Activated naive CD4-positive, alpha-beta T cell treated with anti-CD3 and anti-CD28 coated beads, Interleukin-2, amount 50 U/mL, for 24 hours (primary cell): ENCODE measurements around the gene UVRAG.

Experiments
- H3K27ac Mint-ChIP-seq: one replicate; pipeline ENCODE4 v1.8.0; 2021; ENCODE audit warnings: mild to moderate bottlenecking, mixed read lengths
- H3K27me3 Mint-ChIP-seq: one replicate; pipeline ENCODE4 v1.8.0; 2021; ENCODE audit warnings: mixed read lengths
- H3K36me3 Mint-ChIP-seq: one replicate; pipeline ENCODE4 v1.8.0; 2021; ENCODE audit warnings: mixed read lengths
- H3K4me1 Mint-ChIP-seq: one replicate; pipeline ENCODE4 v1.8.0; 2021; ENCODE audit warnings: mixed read lengths
- H3K4me3 Mint-ChIP-seq: one replicate; pipeline ENCODE4 v1.8.0; 2021; ENCODE audit warnings: mild to moderate bottlenecking, mixed read lengths
- H3K9me3 Mint-ChIP-seq: one replicate; pipeline ENCODE4 v1.8.0; 2021; ENCODE audit warnings: mixed read lengths

The UVRAG gene

DNA sequence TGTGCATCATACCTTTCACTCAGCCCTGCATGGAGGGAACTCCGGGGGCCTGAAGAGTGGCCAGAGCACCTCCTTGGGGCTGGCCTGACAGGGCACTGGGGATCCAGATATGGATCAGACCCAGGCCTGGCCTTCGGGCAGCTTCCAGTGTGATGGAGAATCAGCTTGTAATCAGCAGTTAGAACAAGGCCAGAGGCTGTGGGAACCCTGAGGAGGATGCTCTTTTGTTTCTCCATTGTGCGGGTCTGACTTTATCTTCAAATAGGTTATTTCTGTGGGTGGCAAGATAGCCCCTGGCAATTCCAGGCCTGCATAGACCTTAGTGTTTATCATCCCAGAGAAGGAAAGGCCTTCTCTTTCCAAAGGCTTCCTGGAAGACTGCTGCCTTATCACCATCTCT is 34.1 kb upstream of the UVRAG start:
- Mint-ChIP-seq H3K27me3 (no peaks in the 10 kb centered on the region), H3K4me3 (no peak overlapping the region), H3K9me3 (no peaks in the 10 kb centered on the region), H3K4me1 (no peaks in the 10 kb centered on the region), H3K36me3 (no peaks in the 10 kb centered on the region), H3K27ac (no peak overlapping the region)

DNA sequence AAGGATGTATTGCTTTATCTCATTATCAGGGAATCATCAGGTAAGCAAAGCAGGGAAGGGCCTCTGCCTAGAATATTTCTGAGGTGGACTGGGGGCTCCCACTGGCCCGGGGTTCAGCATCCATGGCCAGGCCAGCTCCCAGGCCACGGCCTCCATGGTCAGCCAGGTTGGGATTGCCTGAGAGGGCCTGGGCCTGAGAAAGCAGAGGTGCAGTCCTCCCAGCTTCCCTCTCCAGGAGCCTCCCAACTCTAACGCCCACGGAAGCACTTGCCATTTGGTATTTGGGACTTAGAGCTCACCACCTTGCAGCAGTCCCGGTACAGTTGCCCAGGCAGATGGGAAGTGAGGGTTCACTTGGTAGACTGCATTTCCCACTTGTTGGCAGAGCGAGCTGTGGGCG is 33.7 kb upstream of the UVRAG start:
- no peak overlapping the region for H3K27ac Mint-ChIP-seq
- H3K36me3 Mint-ChIP-seq, result no peaks in the 10 kb centered on the region
- no peaks in the 10 kb centered on the region for H3K9me3 Mint-ChIP-seq

DNA sequence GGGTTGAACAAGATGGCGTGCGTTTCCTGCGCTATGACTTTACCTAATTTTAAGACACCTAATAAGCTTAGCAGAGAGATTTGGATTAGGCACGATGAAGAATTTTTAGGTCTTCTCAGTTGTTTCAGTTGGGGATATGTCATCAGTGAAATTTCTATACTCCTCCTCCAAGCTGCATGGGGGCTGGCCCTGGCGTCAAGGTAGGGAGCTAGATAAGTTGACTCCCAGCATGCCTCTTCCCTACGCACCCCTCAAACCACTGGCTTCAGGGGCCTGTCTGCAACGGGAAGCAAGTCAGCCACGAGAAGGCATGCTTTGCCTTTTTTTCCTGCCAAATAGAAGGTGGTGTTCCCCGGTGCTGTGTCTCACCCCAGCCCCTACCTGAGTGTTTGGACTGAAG is 33.2 kb upstream of the UVRAG start:
- Mint-ChIP-seq H3K27ac (no peak overlapping the region), H3K36me3 (no peaks in the 10 kb centered on the region), H3K4me3 (no peak overlapping the region), H3K27me3 (no peaks in the 10 kb centered on the region), H3K4me1 (no peaks in the 10 kb centered on the region), H3K9me3 (no peaks in the 10 kb centered on the region)

More for the DNA sequence above, 33.7 kb upstream of the UVRAG start:
- Mint-ChIP-seq H3K4me1 (no peaks in the 10 kb centered on the region), H3K4me3 (no peak overlapping the region), H3K27me3 (no peaks in the 10 kb centered on the region)

DNA sequence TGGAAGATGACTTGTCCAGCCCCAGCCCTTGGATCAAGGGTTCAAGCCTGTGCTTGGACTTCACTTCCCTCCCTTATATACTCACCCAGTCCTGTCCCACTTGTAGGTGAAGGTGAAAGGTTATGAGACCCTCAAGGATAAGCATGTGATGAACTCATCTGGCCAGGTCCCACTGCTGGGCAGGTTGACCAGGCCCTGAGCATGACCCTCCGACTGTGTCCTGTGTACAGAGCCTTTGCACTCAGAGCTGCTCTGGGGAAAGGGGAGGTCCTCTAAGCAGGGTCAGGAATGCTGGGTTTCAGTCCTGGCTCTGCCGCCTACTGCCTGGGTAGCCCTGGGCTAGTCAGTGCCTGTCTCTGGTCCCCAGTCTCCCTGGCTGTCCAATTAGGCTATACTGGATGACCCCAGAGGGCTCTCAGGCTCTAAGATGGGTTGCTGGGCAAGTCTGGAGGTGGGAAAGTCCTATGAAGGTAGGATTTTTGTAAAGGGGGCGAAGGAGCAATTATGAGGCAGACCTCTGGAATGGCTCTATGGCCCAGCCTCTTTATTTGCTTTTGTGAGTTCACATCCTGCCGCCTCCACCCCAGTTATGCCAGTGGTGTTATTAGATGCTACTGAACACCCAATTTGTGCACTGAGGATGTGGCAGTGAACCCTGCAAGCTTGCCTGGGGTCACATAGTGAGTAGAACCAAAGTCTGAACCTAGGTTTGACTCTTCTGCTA is 32.3 kb upstream of the UVRAG start:
- no peaks in the 10 kb centered on the region for H3K36me3 Mint-ChIP-seq
- no peak overlapping the region for H3K4me3 Mint-ChIP-seq
- H3K9me3 Mint-ChIP-seq, result no peaks in the 10 kb centered on the region
- no peak overlapping the region for H3K27ac Mint-ChIP-seq
- no peaks in the 10 kb centered on the region for H3K27me3 Mint-ChIP-seq
- no peaks in the 10 kb centered on the region for H3K4me1 Mint-ChIP-seq

DNA sequence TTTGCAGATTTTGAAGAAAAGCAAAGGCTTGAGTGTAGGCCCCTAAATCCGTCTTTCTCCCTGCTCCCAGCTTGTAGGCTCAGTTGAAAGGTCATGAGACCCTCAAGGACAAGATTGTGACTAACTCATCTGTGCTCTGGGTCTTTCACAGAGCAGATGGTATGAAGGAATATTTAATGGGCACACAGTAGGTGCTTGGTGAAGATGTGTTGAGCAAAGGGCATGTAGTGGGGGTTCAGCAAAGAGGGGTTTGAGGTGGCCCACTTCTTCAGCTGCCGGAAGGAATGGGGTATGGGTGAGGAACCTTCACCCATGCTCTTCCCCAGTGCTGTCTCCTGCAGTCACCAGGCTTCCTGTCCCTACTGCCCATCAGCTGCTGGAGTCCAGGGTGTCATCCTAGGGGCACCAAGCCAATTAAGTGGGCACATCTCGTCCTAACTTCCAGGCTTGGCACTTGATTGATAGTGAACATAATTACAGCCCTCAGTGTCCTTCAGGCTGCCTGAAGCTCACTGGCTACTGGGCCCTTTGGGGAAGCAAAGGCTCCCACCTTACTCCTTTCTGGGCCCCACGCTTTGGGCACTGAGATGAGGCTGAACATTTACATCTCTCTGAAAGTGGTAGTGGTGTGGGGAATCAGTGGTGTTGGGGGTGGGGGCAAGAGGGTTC is 31.5 kb upstream of the UVRAG start:
- Mint-ChIP-seq H3K4me3 (no peak overlapping the region), H3K27ac (no peak overlapping the region), H3K27me3 (no peaks in the 10 kb centered on the region), H3K36me3 (no peaks in the 10 kb centered on the region), H3K9me3 (no peaks in the 10 kb centered on the region), H3K4me1 (no peaks in the 10 kb centered on the region)

DNA sequence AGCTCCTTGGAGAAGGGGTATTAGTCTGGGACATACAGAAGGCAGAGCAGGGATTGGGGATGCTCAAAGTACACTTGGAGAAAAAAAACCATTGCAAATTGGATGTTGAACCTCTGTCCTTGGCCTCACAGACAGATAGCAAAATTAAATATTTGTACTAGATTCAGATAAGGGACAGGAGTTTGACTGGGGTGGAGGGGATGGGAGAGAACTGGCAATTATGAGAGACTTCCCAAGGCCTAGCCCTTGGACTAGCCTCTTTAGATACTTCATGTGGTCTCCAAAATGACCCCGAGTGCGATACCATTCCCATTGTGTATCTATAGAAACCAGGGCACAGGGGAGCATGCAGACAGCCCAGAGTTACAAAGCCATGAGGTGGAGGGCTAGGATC is 30.9 kb upstream of the UVRAG start:
- no peaks in the 10 kb centered on the region for H3K36me3 Mint-ChIP-seq
- no peak overlapping the region for H3K4me3 Mint-ChIP-seq
- no peaks in the 10 kb centered on the region for H3K4me1 Mint-ChIP-seq
- no peaks in the 10 kb centered on the region for H3K27me3 Mint-ChIP-seq
- H3K9me3 Mint-ChIP-seq, result no peaks in the 10 kb centered on the region
- H3K27ac Mint-ChIP-seq, result no peak overlapping the region

DNA sequence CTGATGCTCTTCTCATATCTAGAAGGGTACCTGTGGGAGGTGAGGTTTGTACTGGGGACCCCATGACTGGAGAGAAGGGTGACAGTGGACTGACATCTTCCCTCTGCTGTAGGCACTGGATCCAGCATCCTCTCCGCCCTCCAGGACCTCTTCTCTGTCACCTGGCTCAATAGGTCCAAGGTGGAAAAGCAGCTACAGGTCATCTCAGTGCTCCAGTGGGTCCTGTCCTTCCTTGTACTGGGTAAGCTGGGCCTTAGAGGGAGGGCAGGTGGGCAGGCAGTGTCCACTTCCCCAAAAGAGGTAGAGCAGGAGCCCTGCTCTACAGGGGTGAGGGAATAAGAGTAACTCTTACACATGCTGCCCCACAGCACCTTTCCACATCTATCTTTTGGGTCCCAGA is 30.5 kb upstream of the UVRAG start:
- Mint-ChIP-seq H3K27ac (no peak overlapping the region), H3K4me1 (no peaks in the 10 kb centered on the region), H3K36me3 (no peaks in the 10 kb centered on the region), H3K27me3 (no peaks in the 10 kb centered on the region), H3K4me3 (no peak overlapping the region), H3K9me3 (no peaks in the 10 kb centered on the region)

DNA sequence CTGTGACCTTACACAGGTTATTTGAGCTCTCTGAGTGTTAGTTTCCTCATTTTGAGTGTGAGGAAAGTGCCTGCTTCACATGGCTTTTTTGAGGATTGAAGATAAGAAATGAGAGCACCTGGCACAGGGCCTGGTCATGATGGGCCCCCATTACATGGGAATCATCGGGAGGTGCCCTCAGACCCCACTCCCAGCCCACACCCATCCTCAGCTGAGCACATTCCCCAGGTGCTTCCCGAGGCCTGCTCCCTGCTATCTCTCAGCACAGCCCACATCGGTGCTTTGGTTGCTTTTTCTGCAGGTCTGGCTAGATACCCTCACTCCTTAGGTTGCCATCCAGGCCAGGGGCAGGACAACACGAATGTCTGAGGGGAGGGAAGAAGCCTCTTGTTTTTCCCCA is 29.8 kb upstream of the UVRAG start:
- Mint-ChIP-seq H3K27ac (no peak overlapping the region), H3K9me3 (no peaks in the 10 kb centered on the region), H3K27me3 (no peaks in the 10 kb centered on the region), H3K4me3 (no peak overlapping the region), H3K36me3 (no peaks in the 10 kb centered on the region), H3K4me1 (no peaks in the 10 kb centered on the region)

DNA sequence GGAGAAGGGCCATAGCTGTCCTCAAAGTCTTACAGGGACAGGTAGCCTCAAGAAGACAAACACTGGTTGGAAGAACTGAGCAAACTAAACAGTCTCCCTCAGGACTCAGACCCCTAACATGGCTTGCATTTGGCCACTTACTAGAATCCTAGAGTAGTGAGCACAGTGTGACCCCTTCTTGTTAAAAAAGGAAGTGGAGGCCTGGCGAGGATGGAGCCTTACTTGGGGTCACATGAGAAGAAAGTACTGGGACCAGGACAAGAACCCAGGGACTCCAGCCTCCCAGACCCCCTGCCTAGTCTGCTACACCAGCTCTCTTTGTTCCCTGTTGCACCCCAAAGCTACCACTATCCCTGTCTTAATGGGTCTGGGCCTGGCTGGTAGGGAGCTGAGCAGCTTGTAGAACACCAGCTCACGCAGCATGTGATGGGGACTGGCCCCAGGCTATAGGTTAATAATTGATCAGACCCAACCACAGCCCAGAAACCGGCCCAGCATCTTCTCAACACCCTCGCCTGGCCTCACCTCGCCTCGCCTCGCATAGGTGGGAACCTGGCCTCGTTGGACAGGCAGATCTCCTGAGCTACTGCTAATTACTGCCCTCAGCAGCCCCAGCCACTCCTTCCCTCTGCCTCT is 28.8 kb upstream of the UVRAG start:
- no peaks in the 10 kb centered on the region for H3K36me3 Mint-ChIP-seq
- no peaks in the 10 kb centered on the region for H3K9me3 Mint-ChIP-seq
- H3K27ac Mint-ChIP-seq, result no peak overlapping the region
- H3K4me1 Mint-ChIP-seq, result no peaks in the 10 kb centered on the region
- H3K27me3 Mint-ChIP-seq, result no peaks in the 10 kb centered on the region
- no peak overlapping the region for H3K4me3 Mint-ChIP-seq

DNA sequence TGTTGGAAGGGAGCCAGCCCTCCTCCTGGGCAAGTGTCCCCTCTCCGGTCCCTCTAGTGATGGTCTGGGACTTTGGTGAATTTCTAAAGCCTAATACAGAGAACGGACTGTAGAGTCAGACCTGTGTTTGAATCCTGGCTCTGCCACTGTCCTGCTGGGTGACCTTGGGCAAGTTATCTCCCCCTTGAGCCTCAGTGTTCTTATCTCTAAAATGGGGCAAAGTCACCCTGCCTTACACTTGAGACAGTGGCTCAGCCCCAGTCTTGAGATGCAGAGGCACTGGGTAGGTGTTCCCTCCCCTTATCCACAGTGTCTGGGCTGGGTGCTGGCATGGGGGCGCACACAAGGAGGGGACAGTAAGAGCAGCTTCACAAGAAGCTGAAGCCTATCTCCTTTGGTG is 25.5 kb upstream of the UVRAG start:
- Mint-ChIP-seq H3K4me3 (no peak overlapping the region), H3K36me3 (no peaks in the 10 kb centered on the region), H3K27ac (no peak overlapping the region), H3K9me3 (no peaks in the 10 kb centered on the region), H3K4me1 (no peaks in the 10 kb centered on the region), H3K27me3 (no peaks in the 10 kb centered on the region)

DNA sequence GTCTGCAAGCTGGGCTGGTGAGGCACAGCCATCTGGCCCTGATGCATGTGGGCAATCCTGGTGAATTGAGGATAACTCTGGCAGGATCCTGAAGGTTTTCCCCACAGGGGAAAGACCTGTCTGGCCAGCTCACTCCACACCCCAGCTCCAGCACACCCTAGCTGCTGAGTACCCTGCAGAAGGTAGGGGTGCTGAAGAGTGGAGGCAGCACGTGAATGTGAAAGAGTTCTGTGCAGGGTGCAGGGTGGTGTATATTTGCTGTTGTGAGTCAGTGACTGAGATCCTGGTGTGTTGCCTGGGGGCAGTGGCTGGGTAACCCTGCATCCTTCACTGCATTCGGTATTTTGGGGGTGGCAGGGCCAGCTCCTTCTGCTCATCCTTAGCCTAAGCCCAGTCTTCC is 24.0 kb upstream of the UVRAG start:
- Mint-ChIP-seq H3K27ac (no peak overlapping the region), H3K4me1 (no peaks in the 10 kb centered on the region), H3K9me3 (no peaks in the 10 kb centered on the region), H3K36me3 (no peaks in the 10 kb centered on the region), H3K27me3 (no peaks in the 10 kb centered on the region), H3K4me3 (no peak overlapping the region)

DNA sequence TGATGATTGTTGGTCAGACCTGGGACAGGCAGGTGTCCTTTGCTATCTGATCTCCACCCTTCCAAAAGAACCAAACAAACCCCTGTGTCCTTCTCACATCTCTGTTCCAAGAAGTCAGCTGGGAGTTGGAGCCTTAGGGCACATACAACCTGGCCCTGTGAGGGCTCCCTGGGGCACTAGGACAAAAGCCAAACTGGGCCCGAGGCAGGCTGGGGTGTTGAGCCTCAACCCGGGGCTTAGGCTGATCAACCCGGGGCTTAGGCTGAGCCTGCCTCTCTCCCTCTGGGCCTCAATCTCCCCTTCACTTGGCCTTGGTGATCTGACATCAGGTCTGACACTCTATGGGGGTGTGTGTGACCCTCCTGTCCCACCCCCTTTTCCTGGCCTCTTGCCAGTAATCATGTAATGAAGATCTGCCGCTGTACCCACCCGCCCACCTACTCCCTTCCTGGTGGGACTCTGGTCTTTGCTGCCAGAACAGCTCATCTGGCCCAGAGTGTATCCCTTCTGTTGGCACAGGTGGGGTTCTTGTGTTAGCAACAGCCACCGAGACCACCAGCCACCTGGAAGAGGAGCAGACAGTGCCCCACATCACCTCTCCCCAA is 22.8 kb upstream of the UVRAG start:
- Mint-ChIP-seq H3K4me3 (no peak overlapping the region), H3K27ac (no peak overlapping the region), H3K4me1 (no peaks in the 10 kb centered on the region), H3K9me3 (no peaks in the 10 kb centered on the region), H3K27me3 (no peaks in the 10 kb centered on the region), H3K36me3 (no peaks in the 10 kb centered on the region)

DNA sequence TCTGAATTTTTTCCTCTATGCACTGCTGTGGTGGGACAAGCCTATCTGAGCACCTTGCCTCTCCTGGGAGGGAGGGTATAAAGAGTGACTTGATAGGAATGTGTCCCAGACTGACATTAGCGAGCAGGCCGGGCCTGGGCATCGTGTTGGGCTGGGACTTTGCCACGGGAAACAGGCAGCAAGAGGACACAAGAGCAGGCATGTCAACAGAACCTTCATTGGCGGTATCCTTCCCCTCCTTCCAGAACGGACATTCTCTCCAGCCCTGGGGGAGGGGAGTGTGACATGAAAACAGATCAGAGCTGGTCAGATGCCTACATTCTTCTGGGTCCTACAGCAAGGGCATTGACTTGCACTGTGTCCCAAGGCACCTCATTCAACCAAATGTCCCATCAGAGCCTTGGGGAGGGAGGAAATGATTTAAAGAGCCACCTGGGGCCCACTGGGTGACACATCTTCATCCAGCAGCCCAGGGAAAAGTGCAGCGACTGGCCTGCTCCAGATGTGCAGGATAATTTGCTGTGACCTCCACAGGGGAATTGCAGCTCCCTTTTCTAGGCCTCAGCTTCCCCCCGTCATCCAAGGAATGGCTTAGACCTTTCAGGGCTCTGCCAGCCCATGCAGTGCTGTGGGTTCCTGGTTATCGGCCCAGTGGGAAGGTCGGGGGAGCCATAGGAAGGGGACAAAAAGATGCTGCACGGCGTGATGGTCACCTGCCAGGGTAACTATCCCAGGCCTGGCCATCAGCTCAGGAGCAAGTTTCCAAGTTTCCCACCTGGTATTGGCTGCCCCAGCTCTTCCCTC is 21.8 kb upstream of the UVRAG start:
- Mint-ChIP-seq H3K4me1 (no peaks in the 10 kb centered on the region), H3K27ac (no peak overlapping the region), H3K36me3 (no peaks in the 10 kb centered on the region), H3K9me3 (no peaks in the 10 kb centered on the region), H3K4me3 (no peak overlapping the region), H3K27me3 (no peaks in the 10 kb centered on the region)

DNA sequence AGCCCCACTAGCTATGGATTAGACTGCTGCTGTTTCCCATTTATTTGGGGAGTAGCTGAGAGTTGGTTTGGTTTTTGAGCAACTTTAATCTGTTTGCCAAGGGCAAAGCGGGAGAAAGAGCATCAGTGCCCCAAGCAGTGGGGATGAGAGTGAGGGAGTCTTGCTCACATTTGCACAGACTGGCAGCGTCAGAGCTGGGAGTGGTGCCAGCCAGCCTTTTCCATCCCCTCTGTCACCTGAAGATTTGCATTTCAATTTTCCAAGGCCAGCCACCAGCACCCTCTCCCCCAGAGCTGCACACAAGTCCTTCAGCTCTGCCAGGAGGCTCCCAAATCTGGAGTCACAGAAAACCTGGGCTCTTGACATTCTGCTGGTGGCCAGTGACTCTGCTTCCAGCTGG is 21.0 kb upstream of the UVRAG start:
- H3K4me3 Mint-ChIP-seq, result no peak overlapping the region
- no peaks in the 10 kb centered on the region for H3K36me3 Mint-ChIP-seq
- no peaks in the 10 kb centered on the region for H3K27me3 Mint-ChIP-seq
- H3K9me3 Mint-ChIP-seq, result no peaks in the 10 kb centered on the region
- no peaks in the 10 kb centered on the region for H3K4me1 Mint-ChIP-seq
- H3K27ac Mint-ChIP-seq, result no peak overlapping the region

DNA sequence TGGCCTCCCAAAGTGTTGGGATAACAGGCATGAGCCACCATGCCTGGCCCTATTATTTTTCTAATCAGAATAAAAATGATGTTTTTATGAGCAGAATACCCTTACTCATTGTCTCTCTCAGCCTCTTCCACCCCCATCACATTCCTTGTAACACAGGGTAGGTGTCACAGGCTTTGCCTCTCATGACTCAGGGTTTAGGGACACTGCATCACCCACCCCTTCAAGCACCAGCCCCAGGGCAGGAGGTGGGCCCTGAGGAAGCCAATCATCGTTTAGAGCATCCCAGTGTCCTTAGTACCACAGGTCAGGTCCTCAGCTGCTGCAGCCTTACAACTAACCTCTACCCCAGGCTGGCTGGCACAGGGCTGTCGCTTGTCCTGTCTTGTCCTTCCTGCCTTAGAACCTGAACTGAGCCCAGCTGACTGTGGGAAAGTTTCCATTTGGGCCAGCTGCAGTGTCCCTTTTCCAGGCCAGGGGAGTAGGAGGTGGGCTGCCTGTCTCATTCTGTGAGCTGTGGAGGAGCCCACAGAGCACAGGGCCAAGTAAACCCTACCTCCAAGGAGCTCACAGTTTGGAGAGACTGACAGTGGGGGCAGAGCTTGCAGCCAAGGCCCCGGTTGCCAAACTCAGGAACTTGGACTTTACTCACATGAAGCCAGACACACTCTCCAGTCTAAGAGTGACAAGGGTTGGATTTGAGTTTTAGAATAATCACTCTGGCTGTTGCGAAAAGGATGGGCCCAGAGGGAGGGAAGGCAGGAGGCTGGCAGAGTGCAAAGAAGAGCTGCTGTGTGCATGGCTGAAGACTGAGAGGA is 19.5 kb upstream of the UVRAG start:
- H3K27ac Mint-ChIP-seq, result no peak overlapping the region

More for the DNA sequence above, 19.5 kb upstream of the UVRAG start:
- Mint-ChIP-seq H3K36me3 (no peaks in the 10 kb centered on the region), H3K4me3 (no peak overlapping the region), H3K4me1 (no peaks in the 10 kb centered on the region), H3K27me3 (no peaks in the 10 kb centered on the region), H3K9me3 (no peaks in the 10 kb centered on the region)
